Choroid plexus epithelial cell (primary cell): Measurements from ENCODE around the gene XRN2.

Experiments used
- DNase-seq: peaks from one replicate; pipeline ENCODE4 v3.0.0-alpha.2; 2010; ENCODE audit warnings: low read depth
- H3K4me3 ChIP-seq: 2 replicates; pipeline ENCODE4 v1.5.1; 2011; ENCODE audit warnings: low read depth, mild to moderate bottlenecking, control low read depth, low read length, moderate library complexity
- TF ChIP-seq, protein P1 (sequence below): conservative IDR thresholded peaks from 2 replicates; pipeline ENCODE4 v1.5.1; 2011; ENCODE audit warnings: low read depth, mild to moderate bottlenecking, control low read depth, inconsistent platforms, low read length, moderate library complexity

The XRN2 gene

DNA sequence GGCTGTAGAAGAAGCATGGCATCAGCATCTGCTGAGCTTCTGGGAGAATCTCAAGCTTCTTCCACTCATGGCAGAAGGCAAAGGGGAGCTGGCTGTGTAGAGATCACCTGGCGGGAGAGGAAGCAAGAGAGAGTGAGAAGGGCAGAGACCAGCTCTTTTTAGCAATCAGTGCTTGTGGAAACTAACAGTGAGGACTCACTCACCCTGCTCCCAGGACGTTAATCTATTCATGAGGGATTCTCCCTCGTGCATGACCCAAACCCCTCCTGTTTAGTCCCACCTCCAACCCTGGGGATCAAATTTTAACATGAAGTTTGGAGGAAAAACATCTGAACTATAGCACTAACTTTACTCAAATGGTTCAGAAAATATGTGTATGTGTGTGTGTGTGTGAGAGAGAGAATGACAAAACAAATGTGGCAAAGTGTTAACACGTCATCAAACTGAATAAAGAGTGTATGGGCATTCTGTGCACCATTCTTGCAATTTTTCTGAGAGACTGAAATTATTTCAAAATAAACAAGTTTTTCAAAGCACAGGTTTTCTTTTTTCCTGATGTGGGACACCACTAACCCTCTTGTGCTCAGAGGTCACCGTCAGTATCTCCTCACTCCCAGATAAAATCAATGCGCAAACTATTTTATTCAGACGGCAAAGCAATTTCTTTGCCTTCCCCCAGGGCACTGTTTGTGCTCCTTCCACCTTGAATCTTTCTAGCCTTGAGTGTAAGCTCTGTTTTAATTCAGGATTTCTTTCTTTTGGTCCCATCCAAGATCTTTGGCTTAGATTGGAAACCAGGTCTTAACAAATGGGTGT lies 23.2 kb upstream of the XRN2 start:
- TF ChIP-seq, protein P1, sequence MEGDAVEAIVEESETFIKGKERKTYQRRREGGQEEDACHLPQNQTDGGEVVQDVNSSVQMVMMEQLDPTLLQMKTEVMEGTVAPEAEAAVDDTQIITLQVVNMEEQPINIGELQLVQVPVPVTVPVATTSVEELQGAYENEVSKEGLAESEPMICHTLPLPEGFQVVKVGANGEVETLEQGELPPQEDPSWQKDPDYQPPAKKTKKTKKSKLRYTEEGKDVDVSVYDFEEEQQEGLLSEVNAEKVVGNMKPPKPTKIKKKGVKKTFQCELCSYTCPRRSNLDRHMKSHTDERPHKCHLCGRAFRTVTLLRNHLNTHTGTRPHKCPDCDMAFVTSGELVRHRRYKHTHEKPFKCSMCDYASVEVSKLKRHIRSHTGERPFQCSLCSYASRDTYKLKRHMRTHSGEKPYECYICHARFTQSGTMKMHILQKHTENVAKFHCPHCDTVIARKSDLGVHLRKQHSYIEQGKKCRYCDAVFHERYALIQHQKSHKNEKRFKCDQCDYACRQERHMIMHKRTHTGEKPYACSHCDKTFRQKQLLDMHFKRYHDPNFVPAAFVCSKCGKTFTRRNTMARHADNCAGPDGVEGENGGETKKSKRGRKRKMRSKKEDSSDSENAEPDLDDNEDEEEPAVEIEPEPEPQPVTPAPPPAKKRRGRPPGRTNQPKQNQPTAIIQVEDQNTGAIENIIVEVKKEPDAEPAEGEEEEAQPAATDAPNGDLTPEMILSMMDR = no peak
- DNase-seq = no peak
- no peak overlapping the region for H3K4me3 ChIP-seq

DNA sequence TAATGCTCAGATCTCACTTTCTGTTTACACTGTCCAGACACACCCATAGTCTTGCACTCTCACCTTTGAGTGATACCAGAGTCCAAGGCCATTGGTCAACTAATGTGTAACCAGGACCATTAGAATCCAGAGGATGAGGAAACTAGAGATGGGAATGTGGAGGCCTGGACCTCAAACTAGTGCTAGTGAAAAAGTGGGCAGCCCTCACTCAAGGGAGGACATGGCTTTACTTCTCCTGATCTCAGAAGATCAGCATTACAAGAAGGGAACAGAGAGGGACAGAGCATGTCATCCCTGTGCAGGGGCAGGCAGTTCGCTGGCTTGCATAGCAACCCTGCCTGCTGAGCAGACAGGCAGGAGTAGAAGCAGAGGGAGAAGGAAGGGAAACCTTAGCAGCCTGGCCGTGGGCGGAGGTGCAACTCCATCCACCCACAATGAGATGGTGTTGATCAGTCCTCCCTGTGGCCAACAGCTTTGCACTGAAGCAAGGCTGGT lies 22.6 kb upstream of the XRN2 start:
- no peak for DNase-seq
- TF ChIP-seq, protein P1 = no peak
- no peak overlapping the region for H3K4me3 ChIP-seq

DNA sequence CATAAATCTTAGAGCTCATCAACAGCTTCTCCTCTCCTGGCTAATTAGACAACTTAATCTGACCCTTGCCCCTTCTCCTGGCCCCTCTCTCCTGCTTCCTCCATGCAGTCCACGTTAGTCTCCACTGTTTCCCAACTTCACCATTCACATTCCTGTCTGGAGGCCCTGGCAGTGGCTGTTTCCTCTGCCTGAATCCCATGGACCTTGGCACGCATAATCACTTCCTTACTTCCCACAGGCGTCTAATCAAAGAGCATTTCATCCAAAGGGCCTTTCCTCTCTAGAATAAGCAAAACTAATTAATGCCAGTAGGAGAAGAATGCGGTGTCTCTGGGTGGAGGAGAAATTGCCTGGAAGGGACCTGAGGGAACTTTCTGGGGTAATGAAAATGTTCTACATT lies 16.4 kb upstream of the XRN2 start:
- H3K4me3 ChIP-seq = no peak overlapping the region
- TF ChIP-seq, protein P1 = no peak
- DNase-seq = no peak

DNA sequence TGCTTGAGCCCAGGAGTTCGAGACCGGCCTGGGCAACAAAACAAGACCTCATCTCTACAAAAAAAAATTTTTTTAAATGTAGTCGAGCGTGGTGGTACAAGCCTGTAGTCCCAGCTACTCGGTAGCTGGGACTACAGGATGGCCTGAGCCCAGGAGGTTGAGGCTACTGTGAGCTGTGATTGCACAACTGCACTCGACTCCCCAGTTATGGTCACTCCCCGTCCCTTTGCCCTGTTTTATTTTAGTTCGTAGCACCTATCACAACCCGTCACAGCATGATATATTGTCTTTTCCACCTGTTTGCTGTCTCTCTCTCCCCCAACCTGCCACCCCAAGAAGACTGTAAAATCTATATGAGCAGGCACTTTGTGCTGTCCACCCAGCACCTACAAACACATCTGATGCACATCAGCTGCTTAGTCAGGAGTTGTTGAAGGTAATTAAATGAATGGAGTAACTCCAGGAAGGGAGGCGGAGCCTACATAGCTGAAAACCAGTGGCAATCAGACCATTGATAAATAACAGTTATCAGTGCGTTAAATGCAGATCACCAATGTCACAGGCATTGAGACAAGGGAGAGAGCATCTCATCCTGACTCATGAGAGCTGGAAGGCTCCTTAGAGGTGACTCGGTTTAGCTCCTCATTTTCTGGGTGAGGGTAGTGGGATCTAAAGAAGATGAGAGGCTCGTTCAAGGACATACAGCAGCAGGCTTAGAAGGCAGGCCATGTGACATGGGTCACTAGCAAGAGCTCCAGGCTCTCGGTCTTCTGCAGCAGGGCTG lies 14.4 kb upstream of the XRN2 start:
- DNase-seq = no peak
- TF ChIP-seq, protein P1 = no peak
- no peak overlapping the region for H3K4me3 ChIP-seq

DNA sequence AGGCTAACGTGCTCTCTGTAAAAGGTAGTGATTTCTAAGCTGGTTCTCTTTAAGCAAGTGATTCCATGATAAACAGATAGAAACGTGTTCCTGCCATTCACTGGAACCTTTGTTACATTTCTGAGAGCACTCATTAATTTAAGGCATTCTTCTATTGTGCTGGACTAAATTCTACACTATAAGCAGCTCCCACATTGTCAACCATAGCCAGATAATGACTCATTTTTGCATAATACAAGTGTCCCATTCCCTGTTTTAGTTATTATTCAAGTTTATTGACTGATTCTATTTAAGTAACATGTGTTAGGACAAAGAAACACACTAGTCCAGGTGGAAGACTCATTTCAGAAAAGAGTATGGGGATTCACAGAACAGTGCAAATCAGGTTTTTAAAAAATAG lies 13.5 kb upstream of the XRN2 start:
- DNase-seq = no peak
- TF ChIP-seq, protein P1 = no peak

DNA sequence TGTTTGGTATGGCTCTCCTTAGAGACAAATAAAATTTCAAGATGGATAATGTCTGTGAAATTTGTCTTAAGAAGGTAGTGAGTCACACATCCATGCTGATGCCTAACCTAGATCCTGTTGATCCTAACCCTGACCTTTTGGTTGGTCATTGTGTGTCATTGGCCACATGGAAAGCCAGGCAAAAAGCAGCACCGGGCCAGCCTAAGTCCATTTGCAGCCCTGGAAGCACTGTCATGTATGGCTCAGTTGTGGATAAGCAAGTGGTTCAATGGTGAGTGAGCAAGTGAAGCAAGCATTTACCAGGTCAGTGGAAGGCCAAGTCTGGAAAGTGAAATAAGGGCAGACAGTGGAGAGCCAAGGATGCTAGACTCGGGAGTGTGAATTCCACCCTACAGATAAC lies 12.1 kb upstream of the XRN2 start:
- TF ChIP-seq, protein P1 = no peak

More for the DNA sequence above, 13.5 kb upstream of the XRN2 start:
- no peak overlapping the region for H3K4me3 ChIP-seq

More for the DNA sequence above, 12.1 kb upstream of the XRN2 start:
- no peak for DNase-seq
- H3K4me3 ChIP-seq = no peak overlapping the region
